ENCODE data around the gene OTUD7B. TPM values are rescaled to one million over a fixed set of nuclear protein-coding genes. Genes with fewer than 3 reads are reported as not detected.

Gene OTUD7B
- total RNA-seq, 4 donors from 2014 or later, result 16.0 to 41.4 (median 30.0) TPM

DNA sequence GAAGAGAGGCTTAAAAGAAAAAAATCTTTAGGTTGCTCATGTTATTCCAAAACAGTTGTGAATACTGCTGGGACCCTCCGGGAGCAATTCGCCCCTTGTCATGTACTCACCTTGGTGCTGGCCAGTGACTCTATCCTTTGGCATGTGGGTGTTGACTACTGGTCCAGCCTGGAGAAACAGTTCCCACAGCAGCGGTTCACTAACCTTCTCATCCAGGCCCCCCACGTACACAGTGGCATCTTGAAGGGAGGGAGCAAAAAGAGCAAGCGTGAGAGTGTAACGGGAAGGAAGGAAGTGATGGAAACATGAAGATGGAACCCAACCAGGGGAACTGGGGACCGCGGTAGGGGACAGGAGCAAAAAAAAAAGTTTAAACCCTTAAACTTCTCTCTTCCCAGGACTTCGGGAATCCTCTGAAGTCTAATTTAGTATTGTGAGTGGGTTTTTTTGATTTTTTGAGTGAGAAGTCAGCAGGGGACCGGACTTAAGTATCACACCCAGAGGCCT lies 83.4 kb downstream of the OTUD7B start:
- TF ChIP-seq, protein P1, sequence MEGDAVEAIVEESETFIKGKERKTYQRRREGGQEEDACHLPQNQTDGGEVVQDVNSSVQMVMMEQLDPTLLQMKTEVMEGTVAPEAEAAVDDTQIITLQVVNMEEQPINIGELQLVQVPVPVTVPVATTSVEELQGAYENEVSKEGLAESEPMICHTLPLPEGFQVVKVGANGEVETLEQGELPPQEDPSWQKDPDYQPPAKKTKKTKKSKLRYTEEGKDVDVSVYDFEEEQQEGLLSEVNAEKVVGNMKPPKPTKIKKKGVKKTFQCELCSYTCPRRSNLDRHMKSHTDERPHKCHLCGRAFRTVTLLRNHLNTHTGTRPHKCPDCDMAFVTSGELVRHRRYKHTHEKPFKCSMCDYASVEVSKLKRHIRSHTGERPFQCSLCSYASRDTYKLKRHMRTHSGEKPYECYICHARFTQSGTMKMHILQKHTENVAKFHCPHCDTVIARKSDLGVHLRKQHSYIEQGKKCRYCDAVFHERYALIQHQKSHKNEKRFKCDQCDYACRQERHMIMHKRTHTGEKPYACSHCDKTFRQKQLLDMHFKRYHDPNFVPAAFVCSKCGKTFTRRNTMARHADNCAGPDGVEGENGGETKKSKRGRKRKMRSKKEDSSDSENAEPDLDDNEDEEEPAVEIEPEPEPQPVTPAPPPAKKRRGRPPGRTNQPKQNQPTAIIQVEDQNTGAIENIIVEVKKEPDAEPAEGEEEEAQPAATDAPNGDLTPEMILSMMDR (IDR thresholded peaks at IDR 0.05; ENCODE audit: low read depth), result no peak

DNA sequence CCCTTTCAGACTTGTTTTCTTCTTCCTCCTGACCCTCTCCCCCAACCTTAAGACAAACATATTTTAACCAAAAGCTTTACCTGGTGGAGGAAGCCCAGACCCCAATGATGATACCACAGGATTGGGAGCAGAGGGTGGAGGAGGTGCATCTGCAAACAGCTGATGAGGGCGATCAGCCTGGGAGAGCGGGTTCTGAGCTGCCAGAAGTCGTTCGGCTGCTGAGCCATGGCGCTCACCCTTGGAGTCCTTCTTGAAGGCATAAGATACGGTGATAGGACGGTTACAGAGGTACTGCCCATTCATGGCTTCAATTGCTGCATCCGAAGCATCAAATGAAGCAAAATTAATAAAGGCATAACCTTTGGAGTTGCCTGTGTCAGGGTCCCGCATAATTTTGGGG lies 84.2 kb downstream of the OTUD7B start:
- TF ChIP-seq, protein P1 (IDR thresholded peaks at IDR 0.05; ENCODE audit: low read depth), result no peak

DNA sequence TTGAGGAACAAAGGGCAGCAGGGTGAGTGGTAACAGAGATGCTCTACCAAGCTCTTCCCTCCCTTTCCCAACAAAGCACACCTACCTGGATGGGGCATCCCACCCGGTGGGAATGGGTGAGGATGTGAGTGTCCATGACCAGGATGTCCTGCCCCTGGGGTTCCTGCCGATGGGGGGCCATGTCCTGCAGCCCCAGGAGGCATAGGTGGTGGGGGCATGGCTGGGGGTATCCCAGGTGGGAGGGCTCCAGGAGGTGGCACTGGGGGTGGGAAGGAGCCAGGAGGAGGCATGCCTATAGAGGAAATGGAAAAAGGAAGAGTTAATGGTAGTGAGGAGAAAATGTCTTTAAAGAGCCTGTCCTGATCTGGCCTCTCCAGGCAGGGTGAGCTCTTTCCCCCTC lies 84.8 kb downstream of the OTUD7B start:
- TF ChIP-seq, protein P1 (IDR thresholded peaks at IDR 0.05; ENCODE audit: low read depth), result no peak

DNA sequence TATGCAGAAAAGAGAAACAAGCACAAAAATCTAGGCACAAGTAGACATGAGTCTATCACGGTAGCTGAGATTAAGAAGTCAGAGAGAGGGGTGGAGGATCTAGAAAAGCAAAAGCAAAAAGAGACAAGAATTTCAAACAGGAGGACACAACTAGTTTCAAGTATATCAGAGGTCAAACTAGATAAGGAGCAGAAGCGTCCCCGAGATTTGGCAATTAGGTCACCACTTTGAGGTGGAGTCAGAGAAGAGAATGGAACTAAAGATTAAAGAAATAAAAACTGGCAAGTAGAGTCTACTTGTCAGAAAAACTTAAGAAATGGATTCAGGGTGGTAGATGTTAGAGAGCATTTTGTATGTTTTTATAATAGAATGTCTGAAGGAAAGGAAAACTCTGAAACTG lies 85.2 kb downstream of the OTUD7B start:
- TF ChIP-seq, protein P1 (IDR thresholded peaks at IDR 0.05; ENCODE audit: low read depth), result no peak

DNA sequence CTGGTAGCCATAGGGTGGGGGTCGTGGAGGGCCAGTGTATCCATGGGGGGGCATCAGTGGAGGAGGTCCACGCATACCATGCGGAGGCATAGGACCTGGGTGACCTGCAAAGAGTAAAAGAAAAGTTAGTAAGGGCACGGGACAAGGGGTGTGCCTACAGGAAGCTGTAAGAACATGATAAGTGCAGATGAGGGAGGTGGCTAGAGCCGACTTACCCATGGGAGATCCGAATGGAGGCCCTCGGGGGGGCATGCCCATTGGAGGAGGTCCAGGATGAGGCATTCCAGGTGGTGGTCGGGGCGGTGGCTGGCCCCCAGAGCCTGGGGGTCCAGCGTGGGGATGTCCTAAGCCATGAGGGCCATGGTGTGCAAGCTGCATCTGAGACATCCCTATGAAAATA lies 86.9 kb downstream of the OTUD7B start:
- TF ChIP-seq, protein P1 (IDR thresholded peaks at IDR 0.05; ENCODE audit: low read depth), result no peak

DNA sequence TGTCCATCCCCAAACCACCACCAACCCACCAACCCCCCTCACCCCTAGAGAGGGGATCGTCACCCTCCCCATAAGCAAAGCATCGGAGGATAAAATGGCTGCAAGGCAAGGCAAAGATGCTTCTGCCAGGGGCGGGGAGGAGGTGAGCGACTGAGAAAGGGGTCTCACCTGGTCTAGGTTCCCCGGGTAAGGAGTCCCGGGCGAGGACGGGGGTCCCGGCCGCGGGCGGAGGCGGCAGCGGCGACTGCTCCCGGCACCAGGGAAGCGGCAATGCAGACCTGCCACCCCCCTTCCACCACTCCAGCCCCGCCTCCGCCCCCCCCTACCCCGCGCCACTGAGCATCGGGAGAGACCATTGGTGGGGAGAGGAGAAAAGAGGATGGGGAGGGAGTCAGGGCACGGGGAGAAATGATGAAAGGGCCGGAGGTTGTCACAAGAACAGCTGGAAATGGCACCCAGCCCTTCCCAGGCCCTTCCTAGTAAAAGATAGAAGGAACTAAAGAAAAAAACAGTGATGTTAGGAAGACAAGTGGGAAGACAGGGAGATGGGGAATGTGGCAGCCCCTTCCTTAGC lies 92.9 kb downstream of the OTUD7B start, which contains the start of gene SV2A:
TSS of gene SV2A (minus strand) at position 274 of the 574 bp plus-strand sequence. CDS start 4,004 bp downstream, outside the sequence.
- TF ChIP-seq, protein P1 (IDR thresholded peaks at IDR 0.05; ENCODE audit: low read depth), result no peak

DNA sequence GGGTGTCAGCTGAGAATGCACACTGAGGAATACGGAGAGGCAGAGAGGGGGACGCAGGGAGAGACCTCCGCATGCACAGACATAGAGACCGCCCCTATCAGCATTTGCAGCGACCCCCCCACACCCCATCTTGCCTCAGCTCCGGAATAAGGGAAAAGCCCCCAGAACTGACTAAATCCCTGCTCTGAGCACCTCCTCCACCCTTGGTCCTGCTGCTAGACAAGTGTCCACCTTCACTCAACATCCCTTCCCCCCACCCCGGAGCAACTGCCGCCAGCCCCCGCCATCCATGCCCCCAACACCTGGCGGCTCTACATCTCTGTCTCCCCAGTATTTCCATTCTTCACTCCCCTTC lies 93.7 kb downstream of the OTUD7B start:
- TF ChIP-seq, protein P1 (IDR thresholded peaks at IDR 0.05; ENCODE audit: low read depth), result no peak
